OCI-M2 (cell line): Measurements from ENCODE around the gene LITAF.

Source experiments
- DNase-seq: peaks from one replicate; lab custom pipeline; 2025; ENCODE audit not compliant: unreplicated experiment; lab: John Stamatoyannopoulos, UW

Gene LITAF

DNA sequence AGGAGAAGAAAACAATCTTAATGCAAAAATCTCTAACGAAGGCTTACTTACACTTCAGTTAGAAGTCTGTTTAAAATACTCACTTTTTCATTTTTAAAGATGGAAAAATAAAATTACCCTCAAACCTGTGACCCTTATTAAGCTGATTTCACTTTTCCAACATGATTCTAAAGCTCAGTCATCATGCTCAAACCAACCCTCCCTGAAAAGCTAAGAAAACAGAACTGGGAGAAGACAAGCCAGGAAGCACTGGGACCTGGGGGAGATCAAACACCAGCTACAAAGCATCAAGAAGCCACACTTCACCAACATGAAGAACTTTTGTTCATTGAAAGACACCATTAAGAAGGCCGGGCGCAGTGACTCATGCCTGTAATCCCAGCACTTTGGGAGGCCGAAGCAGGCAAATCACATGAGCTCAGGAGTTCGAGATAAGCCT is 88.8 kb downstream of the LITAF start:
- no peak for DNase-seq
